ENCODE data around the gene DGKD. TPM values are rescaled to one million over a fixed set of nuclear protein-coding genes. Genes with fewer than 3 reads are reported as not detected.

Gene DGKD
- total RNA-seq, 1 donor from 2014 or later = 69.3 TPM

- Histone ChIP-seq H3K4me3 (no peak overlapping the region), H3K27ac (peak overlapping the region; percentile 78), H3K9me3 (no peaks in the 10 kb centered on the region), H3K4me1 (peaks cover 19% of the 10 kb centered on the region), H3K27me3 (ENCODE audit: low read depth) (no peaks in the 10 kb centered on the region), H3K36me3 (peaks cover 93% of the 10 kb centered on the region)
- TF ChIP-seq CTCF (IDR thresholded peaks at IDR 0.05) = no peak
- ATAC-seq = peak; percentile 49 to 59
- no peak for DNase-seq
- intact Hi-C loops (cut with DNase I) = no loop called here
Measured at GRCh38 chr2:233487748-233488345, 133.6 kb downstream of the DGKD start.

GRCh38 chr2:233489143-233489542 is 134.8 kb downstream of the DGKD start:
- no peak for DNase-seq
- no peak overlapping the region for H3K27ac ChIP-seq

GRCh38 chr2:233489666-233490065 is 135.4 kb downstream of the DGKD start:
- intact Hi-C loops (cut with DNase I) = no loop called here
- H3K27ac ChIP-seq = no peak overlapping the region
- DNase-seq (no peak), ATAC-seq (no peak)
- H3K4me3 ChIP-seq = no peak overlapping the region
- H3K36me3 ChIP-seq = peaks cover 86% of the 10 kb centered on the region
- TF ChIP-seq CTCF (IDR thresholded peaks at IDR 0.05) = no peak
- peaks cover 19% of the 10 kb centered on the region for H3K4me1 ChIP-seq
- H3K27me3 ChIP-seq (ENCODE audit: low read depth) = no peaks in the 10 kb centered on the region
- no peaks in the 10 kb centered on the region for H3K9me3 ChIP-seq

More at GRCh38 chr2:233489143-233489542, 134.8 kb downstream of the DGKD start:
- Histone ChIP-seq H3K27me3 (ENCODE audit: low read depth) (no peaks in the 10 kb centered on the region), H3K9me3 (no peaks in the 10 kb centered on the region), H3K4me1 (peaks cover 19% of the 10 kb centered on the region), H3K4me3 (no peak overlapping the region), H3K36me3 (peaks cover 91% of the 10 kb centered on the region)
- intact Hi-C loops (cut with DNase I) = no loop called here
- ATAC-seq = no peak
- no peak for TF ChIP-seq CTCF (IDR thresholded peaks at IDR 0.05)

GRCh38 chr2:233490831-233491230 is 136.5 kb downstream of the DGKD start:
- H3K4me1 ChIP-seq = peaks cover 11% of the 10 kb centered on the region
- intact Hi-C loops (cut with DNase I) = no loop called here
- H3K27ac ChIP-seq = no peak overlapping the region
- peaks cover 83% of the 10 kb centered on the region for H3K36me3 ChIP-seq
- ATAC-seq (no peak), DNase-seq (no peak)
- no peak overlapping the region for H3K4me3 ChIP-seq
- H3K9me3 ChIP-seq = no peaks in the 10 kb centered on the region
- H3K27me3 ChIP-seq (ENCODE audit: low read depth) = no peaks in the 10 kb centered on the region
- no peak for TF ChIP-seq CTCF (IDR thresholded peaks at IDR 0.05)

- ATAC-seq = no peak
Measured at GRCh38 chr2:233491326-233491725, 137.0 kb downstream of the DGKD start.

More at GRCh38 chr2:233491326-233491725, 137.0 kb downstream of the DGKD start:
- Histone ChIP-seq H3K4me1 (peaks cover 6% of the 10 kb centered on the region), H3K9me3 (no peaks in the 10 kb centered on the region), H3K4me3 (no peak overlapping the region), H3K27me3 (ENCODE audit: low read depth) (no peaks in the 10 kb centered on the region), H3K27ac (no peak overlapping the region), H3K36me3 (peaks cover 83% of the 10 kb centered on the region)
- intact Hi-C loops (cut with DNase I) = no loop called here
- DNase-seq = no peak
- no peak for TF ChIP-seq CTCF (IDR thresholded peaks at IDR 0.05)

Measured in lower lobe of right lung (tissue), 2 donors.